CD8-positive, alpha-beta memory T cell (primary cell): Measurements from ENCODE around the gene C11orf42. TPM values are rescaled to one million over a fixed set of nuclear protein-coding genes. Genes with fewer than 3 reads are reported as not detected.

ENCODE experiments used
- CTCF ChIA-PET: fragments of 350-600 bp; sonication (Branson Sonifier 250); formaldehyde crosslinking; loops from one replicate; lab custom pipeline; 2021; ENCODE audit warnings: antibody characterized with exemption; lab: Charles Lee
- POLR2A ChIA-PET: fragments of 350-600 bp; sonication (Branson Sonifier 250); formaldehyde crosslinking; loops from one replicate; lab custom pipeline; 2021; ENCODE audit warnings: antibody characterized with exemption; lab: Charles Lee
- DNase-seq, 5 donors: peaks; one replicate each; pipeline versions ENCODE4 v3.0.0 to v3.0.0-alpha.2; 2020 to 2022; ENCODE audit warnings: mixed read lengths in 1 of 5
- H3K27ac ChIP-seq: one replicate; pipeline ENCODE4 v1.7.0; 2013; ENCODE audit warnings: low read depth, mild to moderate bottlenecking, low read length, moderate library complexity
- H3K27me3 ChIP-seq: 2 replicates; pipeline ENCODE4 v1.7.0; 2013; ENCODE audit warnings: low read length, mild to moderate bottlenecking; ENCODE audit not compliant: insufficient read depth, poor library complexity, severe bottlenecking
- H3K36me3 ChIP-seq: 2 replicates; pipeline ENCODE4 v1.7.0; 2013; ENCODE audit warnings: mild to moderate bottlenecking, low read length, moderate library complexity; ENCODE audit not compliant: insufficient read depth
- H3K4me1 ChIP-seq: 2 replicates; pipeline ENCODE4 v1.7.0; 2013; ENCODE audit warnings: mild to moderate bottlenecking, low read length, moderate library complexity; ENCODE audit not compliant: insufficient read depth
- H3K4me3 ChIP-seq: 2 replicates; pipeline ENCODE4 v1.7.0; 2013; ENCODE audit warnings: mild to moderate bottlenecking, low read length
- H3K9me3 ChIP-seq: 2 replicates; pipeline ENCODE4 v1.7.0; 2013; ENCODE audit warnings: mild to moderate bottlenecking, low read length
- H3K27ac Mint-ChIP-seq, 8 donors: one replicate each; pipeline ENCODE4 v1.8.0; 2020 to 2021; ENCODE audit warnings: mixed read lengths in 8 of 8, mild to moderate bottlenecking in 6 of 8, inconsistent platforms in 3 of 8, moderate library complexity in 3 of 8
- H3K27me3 Mint-ChIP-seq, 2 donors: one replicate each; pipeline ENCODE4 v1.8.0; 2020 to 2021; ENCODE audit warnings: mixed read lengths in 2 of 2, mild to moderate bottlenecking in 1 of 2, moderate library complexity in 1 of 2
- H3K36me3 Mint-ChIP-seq, 3 donors: one replicate each; pipeline ENCODE4 v1.8.0; 2020 to 2021; ENCODE audit warnings: mixed read lengths in 3 of 3, inconsistent platforms in 1 of 3, mild to moderate bottlenecking in 1 of 3
- H3K4me1 Mint-ChIP-seq, 3 donors: one replicate each; pipeline ENCODE4 v1.8.0; 2020 to 2021; ENCODE audit warnings: mixed read lengths in 3 of 3, inconsistent platforms in 1 of 3, mild to moderate bottlenecking in 1 of 3
- H3K4me3 Mint-ChIP-seq, 7 donors: one replicate each; pipeline ENCODE4 v1.8.0; 2020 to 2021; ENCODE audit warnings: mixed read lengths in 7 of 7, mild to moderate bottlenecking in 6 of 7, moderate library complexity in 4 of 7, inconsistent platforms in 2 of 7
- H3K9me3 Mint-ChIP-seq, 5 donors: one replicate each; pipeline ENCODE4 v1.8.0; 2020 to 2022; ENCODE audit warnings: mixed read lengths in 5 of 5, mild to moderate bottlenecking in 3 of 5, moderate library complexity in 2 of 5, inconsistent platforms in 1 of 5
- polyA plus RNA-seq: library from polyadenylated mRNA; unstranded; fragments of 300-500 nt; fragmentation: Illumina TruSeq; gene quantifications from one replicate; pipeline ENCODE4 v1.2.3, GENCODE V29; 2021
- total RNA-seq, 2 experiments: library from RNA; stranded (reverse); gene quantifications; one replicate each; pipeline ENCODE4 v1.2.3, GENCODE V29; 2021

Gene C11orf42
- total and polyA plus RNA-seq, 3 experiments from 2014 or later, result not detected

GRCh38 chr11:6234387-6235107, 29.2 kb downstream of the C11orf42 start, which contains the start of gene FHIP1B:
FHIP1B (minus strand) TSS chr11:6234636; CDS start chr11:6224516, 10,120 bp downstream.
- CTCF ChIA-PET, result interaction anchor here (1.1 to 1.7 kb wide), 2 partner anchors 16 to 26 kb away, joined by 3 to 9 read pairs; no protein-coding TSS in a partner anchor

GRCh38 chr11:6237266-6237665, 31.9 kb downstream of the C11orf42 start:
- peaks cover 0 to 9% (median 2%) of the 10 kb centered on the region in 3 donors for H3K36me3 Mint-ChIP-seq
- CTCF ChIA-PET, result interaction anchor here (1.8 kb wide), 1 partner anchor 13 kb away, joined by 6 read pairs; no protein-coding TSS in a partner anchor
- no peak for DNase-seq
- H3K4me3 Mint-ChIP-seq, result no peak overlapping the region
- H3K27me3 Mint-ChIP-seq, result peaks cover 8 to 10% of the 10 kb centered on the region in 2 donors
- H3K4me1 ChIP-seq, result peaks cover 14% of the 10 kb centered on the region
- no peaks in the 10 kb centered on the region for H3K9me3 Mint-ChIP-seq
- H3K9me3 ChIP-seq, result no peaks in the 10 kb centered on the region
- H3K4me3 ChIP-seq, result no peak overlapping the region
- H3K4me1 Mint-ChIP-seq, result peaks cover 18 to 32% (median 27%) of the 10 kb centered on the region in 3 donors
- POLR2A ChIA-PET, result no interaction called here
- no peak overlapping the region for H3K27ac ChIP-seq
- H3K27ac Mint-ChIP-seq, result no peak overlapping the region
- no peaks in the 10 kb centered on the region for H3K36me3 ChIP-seq
- no peaks in the 10 kb centered on the region for H3K27me3 ChIP-seq

More at GRCh38 chr11:6234387-6235107, 29.2 kb downstream of the C11orf42 start, which contains the start of gene FHIP1B:
- peak within 1 kb of the TSS; percentile 86 to 100 (median 98) for H3K27ac Mint-ChIP-seq
- peaks cover 0 to 7% of the 10 kb centered on the region in 2 donors for H3K27me3 Mint-ChIP-seq
- Histone ChIP-seq H3K4me1 (peaks cover 28% of the 10 kb centered on the region), H3K36me3 (no peaks in the 10 kb centered on the region), H3K27ac (peak within 1 kb of the TSS; percentile 77), H3K27me3 (no peaks in the 10 kb centered on the region), H3K4me3 (peak within 1 kb of the TSS; percentile 97), H3K9me3 (no peaks in the 10 kb centered on the region)
- POLR2A ChIA-PET, result interaction anchor here (0.5 to 1.0 kb wide), 4 partner anchors 370 to 1752 kb away, joined by 3 to 6 read pairs (median 4); partner anchors contain the start of gene EIF3F
- H3K36me3 Mint-ChIP-seq, result peaks cover 0 to 11% (median 2%) of the 10 kb centered on the region in 3 donors
- H3K4me3 Mint-ChIP-seq, result peak within 1 kb of the TSS; percentile 93 to 100 (median 99)
- H3K9me3 Mint-ChIP-seq, result no peaks in the 10 kb centered on the region
- DNase-seq, result peak; percentile 98 to 100 (median 99)
- peaks cover 38 to 57% (median 51%) of the 10 kb centered on the region in 3 donors for H3K4me1 Mint-ChIP-seq

DNA sequence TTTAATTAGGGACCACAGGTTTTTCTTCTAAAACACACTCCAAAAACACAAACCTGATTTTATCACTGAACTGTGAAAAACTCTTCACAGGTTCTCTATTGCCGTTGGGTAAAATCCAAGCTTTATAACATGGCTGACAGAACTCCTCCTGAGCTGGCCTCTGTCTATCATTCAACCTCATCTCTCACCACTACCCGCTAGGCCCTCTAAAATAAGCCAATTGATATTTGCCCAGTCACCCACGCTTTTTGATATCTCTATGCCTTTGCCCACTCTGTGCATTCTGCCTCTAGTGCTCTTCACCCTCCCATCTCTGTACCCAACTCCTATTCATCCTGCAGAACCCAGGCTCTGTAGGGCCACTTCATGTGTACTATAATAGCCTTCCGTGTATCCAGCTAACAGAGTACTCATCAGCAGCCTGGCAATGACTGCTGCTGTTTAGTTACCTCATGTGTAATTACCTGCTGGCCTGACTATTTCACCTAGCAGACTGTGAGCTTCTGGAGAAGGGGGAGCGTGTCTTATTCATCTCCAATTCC, 32.5 kb downstream of the C11orf42 start:
- Mint-ChIP-seq H3K27me3 (peaks cover 10 to 12% of the 10 kb centered on the region in 2 donors), H3K27ac (no peak overlapping the region), H3K4me3 (no peak overlapping the region), H3K36me3 (peaks cover 0 to 9% (median 2%) of the 10 kb centered on the region in 3 donors), H3K9me3 (no peaks in the 10 kb centered on the region), H3K4me1 (peaks cover 18 to 26% (median 21%) of the 10 kb centered on the region in 3 donors)
- peaks cover 14% of the 10 kb centered on the region for H3K4me1 ChIP-seq
- H3K27me3 ChIP-seq, result no peaks in the 10 kb centered on the region
- no peak overlapping the region for H3K4me3 ChIP-seq
- CTCF ChIA-PET, result interaction anchor here (1.8 kb wide), 1 partner anchor 13 kb away, joined by 6 read pairs; no protein-coding TSS in a partner anchor
- DNase-seq, result no peak
- POLR2A ChIA-PET, result no interaction called here
- no peaks in the 10 kb centered on the region for H3K36me3 ChIP-seq
- H3K9me3 ChIP-seq, result no peaks in the 10 kb centered on the region
- no peak overlapping the region for H3K27ac ChIP-seq

GRCh38 chr11:6238902-6239301, 33.5 kb downstream of the C11orf42 start, which contains the start of gene CNGA4:
CNGA4 (plus strand) TSS chr11:6239089; CDS start chr11:6239207, 118 bp downstream.
- Mint-ChIP-seq H3K27ac (no peak within 1 kb of the TSS), H3K9me3 (no peaks in the 10 kb centered on the region), H3K27me3 (peaks cover 14 to 23% of the 10 kb centered on the region in 2 donors), H3K4me3 (no peak within 1 kb of the TSS), H3K4me1 (peaks cover 11 to 15% (median 12%) of the 10 kb centered on the region in 3 donors), H3K36me3 (peaks cover 0 to 9% (median 2%) of the 10 kb centered on the region in 3 donors)
- Histone ChIP-seq H3K4me3 (no peak within 1 kb of the TSS), H3K36me3 (no peaks in the 10 kb centered on the region), H3K9me3 (no peaks in the 10 kb centered on the region), H3K27ac (no peak within 1 kb of the TSS), H3K4me1 (peaks cover 3% of the 10 kb centered on the region), H3K27me3 (no peaks in the 10 kb centered on the region)
- no peak for DNase-seq
- POLR2A ChIA-PET, result no interaction called here
- CTCF ChIA-PET, result no interaction called here

DNA sequence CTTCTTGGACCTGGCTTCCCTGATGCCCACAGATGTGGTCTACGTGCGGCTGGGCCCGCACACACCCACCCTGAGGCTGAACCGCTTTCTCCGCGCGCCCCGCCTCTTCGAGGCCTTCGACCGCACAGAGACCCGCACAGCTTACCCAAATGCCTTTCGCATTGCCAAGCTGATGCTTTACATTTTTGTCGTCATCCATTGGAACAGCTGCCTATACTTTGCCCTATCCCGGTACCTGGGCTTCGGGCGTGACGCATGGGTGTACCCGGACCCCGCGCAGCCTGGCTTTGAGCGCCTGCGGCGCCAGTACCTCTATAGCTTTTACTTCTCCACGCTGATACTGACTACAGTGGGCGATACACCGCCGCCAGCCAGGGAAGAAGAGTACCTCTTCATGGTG, 34.8 kb downstream of the C11orf42 start:
- peaks cover 0 to under 1% (median 0%) of the 10 kb centered on the region in 3 donors for H3K36me3 Mint-ChIP-seq
- no peaks in the 10 kb centered on the region for H3K36me3 ChIP-seq
- no peak overlapping the region for H3K4me3 ChIP-seq
- peaks cover 4% of the 10 kb centered on the region for H3K27me3 ChIP-seq
- no peak overlapping the region for H3K27ac Mint-ChIP-seq
- no peaks in the 10 kb centered on the region for H3K9me3 ChIP-seq
- no peak overlapping the region for H3K4me3 Mint-ChIP-seq
- ChIA-PET CTCF (interaction anchor here (1.4 kb wide), 1 partner anchor 17 kb away, joined by 3 read pairs; no protein-coding TSS in a partner anchor), POLR2A (no interaction called here)
- peaks cover 18 to 29% of the 10 kb centered on the region in 2 donors for H3K27me3 Mint-ChIP-seq
- H3K27ac ChIP-seq, result no peak overlapping the region
- H3K4me1 Mint-ChIP-seq, result peaks cover 3 to 4% (median 4%) of the 10 kb centered on the region in 3 donors
- DNase-seq, result no peak
- no peaks in the 10 kb centered on the region for H3K4me1 ChIP-seq
- H3K9me3 Mint-ChIP-seq, result no peaks in the 10 kb centered on the region

- Histone ChIP-seq H3K4me1 (no peaks in the 10 kb centered on the region), H3K4me3 (no peak overlapping the region), H3K27ac (no peak overlapping the region), H3K9me3 (no peaks in the 10 kb centered on the region), H3K36me3 (no peaks in the 10 kb centered on the region), H3K27me3 (peaks cover 4% of the 10 kb centered on the region)
- no peak for DNase-seq
- CTCF ChIA-PET, result interaction anchor here (1.4 to 2.6 kb wide), 2 partner anchors 10 to 17 kb away, joined by 3 to 10 read pairs; no protein-coding TSS in a partner anchor
- no peaks in the 10 kb centered on the region for H3K4me1 Mint-ChIP-seq
- H3K4me3 Mint-ChIP-seq, result no peak overlapping the region
- POLR2A ChIA-PET, result no interaction called here
- H3K9me3 Mint-ChIP-seq, result no peaks in the 10 kb centered on the region
- peaks cover 0 to 1% (median 0%) of the 10 kb centered on the region in 3 donors for H3K36me3 Mint-ChIP-seq
- H3K27ac Mint-ChIP-seq, result no peak overlapping the region
- H3K27me3 Mint-ChIP-seq, result peaks cover 22 to 29% of the 10 kb centered on the region in 2 donors
These were observed 35.4 kb downstream of the C11orf42 start for GRCh38 chr11:6240781-6241180.

DNA sequence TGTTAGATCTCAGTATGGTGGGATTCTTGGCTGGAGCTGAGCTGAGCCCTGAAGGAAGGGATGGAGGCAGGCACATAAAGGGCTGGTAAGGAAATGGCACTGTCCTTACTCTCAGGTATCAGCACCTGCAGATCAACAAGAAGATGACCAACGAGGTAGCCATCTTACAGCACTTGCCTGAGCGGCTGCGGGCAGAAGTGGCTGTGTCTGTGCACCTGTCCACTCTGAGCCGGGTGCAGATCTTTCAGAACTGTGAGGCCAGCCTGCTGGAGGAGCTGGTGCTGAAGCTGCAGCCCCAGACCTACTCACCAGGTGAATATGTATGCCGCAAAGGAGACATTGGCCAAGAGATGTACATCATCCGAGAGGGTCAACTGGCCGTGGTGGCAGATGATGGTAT, 36.0 kb downstream of the C11orf42 start:
- H3K36me3 ChIP-seq, result no peaks in the 10 kb centered on the region
- DNase-seq, result no peak
- Mint-ChIP-seq H3K36me3 (peaks cover 0 to 1% (median 0%) of the 10 kb centered on the region in 3 donors), H3K9me3 (no peaks in the 10 kb centered on the region), H3K4me1 (no peaks in the 10 kb centered on the region), H3K27ac (no peak overlapping the region), H3K4me3 (peak overlapping the region in 1 of 7 donors; percentile 17), H3K27me3 (peaks cover 22 to 29% of the 10 kb centered on the region in 2 donors)
- H3K27me3 ChIP-seq, result peaks cover 4% of the 10 kb centered on the region
- H3K9me3 ChIP-seq, result no peaks in the 10 kb centered on the region
- H3K4me3 ChIP-seq, result no peak overlapping the region
- CTCF ChIA-PET, result interaction anchor here (1.5 to 2.6 kb wide), 2 partner anchors 10 to 137 kb away, joined by 4 to 10 read pairs; no protein-coding TSS in a partner anchor
- H3K4me1 ChIP-seq, result no peaks in the 10 kb centered on the region
- no peak overlapping the region for H3K27ac ChIP-seq
- POLR2A ChIA-PET, result no interaction called here
